Fibroblast of peridontal ligament (primary cell): ENCODE measurements around the gene TEX12.
"Not testable (repeated sequence)": the region's sequence is repeated elsewhere in the genome, so short reads cannot be mapped to it uniquely, and the experiment has no call there.

Experiments
- DNase-seq: peaks from one replicate; pipeline ENCODE4 v3.0.0-alpha.2; 2010; ENCODE audit errors: extremely low read depth

The TEX12 gene

DNA sequence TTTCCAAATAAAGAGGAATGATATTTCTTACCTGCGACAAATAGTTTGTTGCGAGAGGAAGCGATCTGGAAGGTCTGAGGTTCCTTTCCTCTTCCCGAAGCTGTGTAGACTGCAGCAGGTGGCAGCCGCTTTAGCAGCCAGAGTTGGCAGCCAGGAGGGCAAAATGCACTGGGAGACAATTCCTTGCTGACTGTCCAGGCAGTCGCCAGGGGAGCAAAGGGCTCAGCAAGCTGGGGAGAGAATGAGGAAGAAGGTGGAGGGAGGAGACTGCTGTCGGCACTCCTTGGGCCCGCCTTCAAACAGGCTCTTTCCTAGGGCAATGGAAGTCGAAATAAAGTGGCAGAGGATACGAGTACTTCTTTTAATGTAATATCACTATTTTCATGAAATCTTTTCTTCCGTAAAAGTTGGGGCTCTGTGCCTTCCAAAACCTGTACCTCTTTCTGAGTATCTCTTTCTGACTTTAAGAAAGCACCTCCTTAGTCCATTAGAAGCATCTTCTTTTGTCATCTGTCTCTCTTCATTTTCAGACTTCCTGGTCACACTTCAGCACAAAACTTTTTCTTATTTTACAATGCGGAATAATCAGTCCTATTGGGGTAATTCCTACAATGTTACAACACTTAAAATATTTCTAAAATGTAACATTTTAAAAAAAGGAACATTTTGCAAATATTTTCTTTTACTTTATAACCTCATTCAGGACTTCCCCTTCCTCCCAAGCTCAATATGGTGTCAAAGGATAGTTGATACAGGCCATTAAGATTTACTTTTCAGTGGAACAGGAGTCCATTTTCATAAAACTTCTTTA is 3.1 kb upstream of the TEX12 start, which contains the start of gene IL18:
Gene IL18 (minus strand): TSS at position 220 of the 811 bp plus-strand sequence. CDS start 9,041 bp downstream, outside the sequence.
- DNase-seq = no peak

DNA sequence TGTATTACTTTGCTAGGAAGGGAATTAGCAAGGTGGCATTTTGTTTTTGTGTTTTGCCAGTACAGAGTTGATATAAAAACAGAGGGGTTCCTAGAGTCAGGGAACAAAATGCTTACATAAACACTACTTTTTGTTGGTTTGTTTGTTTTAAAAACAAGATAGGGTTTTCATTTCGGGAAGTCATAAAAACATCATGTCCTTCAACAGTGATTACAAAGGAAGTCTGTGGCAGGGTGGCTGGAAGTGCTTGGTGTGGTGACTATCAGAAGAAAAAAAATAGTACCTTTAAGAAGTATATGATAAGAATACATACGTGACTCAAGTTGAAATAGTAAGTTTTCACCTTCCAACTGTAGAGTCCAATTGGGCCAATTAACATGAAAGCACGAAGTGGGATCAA is 2.1 kb upstream of the TEX12 start:
- DNase-seq = no peak

GRCh38 chr11:112166562-112166961 is 610 bp upstream of the TEX12 start:
- DNase-seq = no peak

- peak; percentile 16 for DNase-seq
Observed at GRCh38 chr11:112172362-112172994, 5.3 kb downstream of the TEX12 start.

- DNase-seq = no peak
Observed at GRCh38 chr11:112173152-112173551, 6.0 kb downstream of the TEX12 start.

DNA sequence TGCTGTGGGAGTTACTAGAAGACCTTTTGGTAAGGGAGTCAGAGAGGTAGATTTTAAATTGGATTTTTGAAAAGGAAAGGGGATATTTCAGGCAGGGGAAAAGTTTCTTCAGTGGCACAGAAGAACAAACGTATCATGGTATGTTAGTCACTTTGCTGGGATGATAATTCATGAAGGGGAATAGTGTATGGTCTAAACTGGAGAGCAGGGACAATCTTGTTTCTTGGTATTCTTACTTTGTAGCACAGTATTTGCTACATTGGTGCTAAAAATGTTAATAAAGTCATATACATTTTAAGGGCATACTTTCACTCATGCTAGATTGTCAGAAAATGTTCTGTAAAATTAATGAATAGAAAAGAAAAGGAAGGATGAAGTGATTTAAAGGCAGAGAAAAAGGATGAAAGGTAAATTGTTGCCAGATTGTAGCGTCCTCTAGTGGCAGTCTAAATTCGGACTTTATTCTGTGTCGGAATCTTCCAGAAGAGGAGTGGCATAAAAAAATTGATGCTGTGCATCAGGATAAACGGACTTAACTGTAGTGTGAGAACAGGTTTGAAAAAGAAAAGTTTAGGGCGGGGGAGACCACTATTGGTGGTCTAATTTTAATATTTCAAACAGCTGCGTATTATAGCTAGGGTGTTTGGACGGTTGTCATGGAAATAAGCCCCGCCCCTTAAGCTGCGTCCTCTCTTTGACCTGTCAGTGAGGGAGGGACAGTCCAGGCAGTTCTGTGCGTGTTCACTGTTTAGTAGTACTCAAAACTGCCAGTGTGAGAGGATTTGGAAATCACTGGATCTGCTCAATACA is 7.8 kb downstream of the TEX12 start, which contains the start of gene BCO2:
Gene BCO2 (plus strand): TSS at position 724 of the 810 bp plus-strand sequence. CDS start 90 bp downstream, outside the sequence.
- peak; percentile 77 for DNase-seq

DNA sequence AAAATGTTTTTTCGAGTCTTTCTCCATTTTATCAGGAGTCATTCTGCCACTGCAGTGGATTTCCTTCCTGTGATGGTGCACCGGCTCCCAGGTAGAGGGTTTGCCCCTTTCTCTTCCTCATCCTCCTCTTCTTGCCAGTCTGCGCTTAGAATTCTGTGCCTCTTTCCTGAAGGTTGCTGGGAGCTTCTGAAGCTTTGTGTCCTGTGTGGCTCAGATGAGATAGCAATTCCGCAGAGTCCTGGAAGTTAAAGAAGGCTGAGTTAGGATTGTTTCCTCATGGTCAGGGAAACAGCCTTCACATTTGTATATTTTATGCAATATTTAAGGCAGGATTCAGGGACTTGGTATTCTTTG is 8.4 kb downstream of the TEX12 start:
- peak; percentile 17 for DNase-seq

- DNase-seq = no peak
Observed at GRCh38 chr11:112176077-112176476, 8.9 kb downstream of the TEX12 start.

DNA sequence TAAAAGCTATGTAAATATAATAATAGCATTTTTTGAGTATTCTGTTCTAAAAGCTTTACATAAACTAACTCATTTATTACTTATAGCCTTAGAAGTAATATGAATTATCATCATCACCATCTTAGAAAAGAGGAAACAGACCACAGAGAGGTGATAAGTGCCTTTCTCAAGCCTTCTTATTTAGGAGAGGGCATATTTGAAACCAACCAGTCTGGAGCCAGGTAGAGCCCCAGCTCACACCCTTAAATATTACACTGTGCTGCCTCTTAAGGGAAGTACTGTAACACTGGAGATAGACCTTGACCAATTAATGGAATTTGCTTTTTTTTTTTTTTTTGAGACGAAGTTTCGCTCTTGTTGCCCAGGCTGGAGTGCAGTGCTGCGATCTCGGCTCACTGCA is 10.4 kb downstream of the TEX12 start:
- no peak for DNase-seq

GRCh38 chr11:112178428-112178827 is 11.3 kb downstream of the TEX12 start:
- no peak for DNase-seq

GRCh38 chr11:112178936-112179335 is 11.8 kb downstream of the TEX12 start:
- DNase-seq = no peak

DNA sequence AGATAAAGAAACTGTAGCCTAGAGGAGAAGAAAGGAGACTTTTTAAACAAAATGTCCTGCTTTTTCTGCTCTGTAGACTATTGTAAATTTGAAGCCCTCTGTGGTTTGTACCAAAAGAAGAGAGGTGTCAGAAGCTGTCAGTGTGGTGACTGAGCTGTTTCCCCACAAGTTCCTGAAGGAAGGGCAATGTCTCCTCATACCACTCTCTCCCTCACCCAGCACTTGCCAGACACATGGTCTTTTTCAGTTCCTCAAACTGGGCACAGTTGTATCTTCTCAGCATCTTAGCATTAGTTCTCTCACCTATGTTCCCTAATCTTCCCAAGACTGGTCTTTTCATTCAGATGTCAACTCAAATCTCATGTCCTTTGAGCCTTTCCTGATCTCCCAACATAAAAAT is 12.4 kb downstream of the TEX12 start:
- no peak for DNase-seq

DNA sequence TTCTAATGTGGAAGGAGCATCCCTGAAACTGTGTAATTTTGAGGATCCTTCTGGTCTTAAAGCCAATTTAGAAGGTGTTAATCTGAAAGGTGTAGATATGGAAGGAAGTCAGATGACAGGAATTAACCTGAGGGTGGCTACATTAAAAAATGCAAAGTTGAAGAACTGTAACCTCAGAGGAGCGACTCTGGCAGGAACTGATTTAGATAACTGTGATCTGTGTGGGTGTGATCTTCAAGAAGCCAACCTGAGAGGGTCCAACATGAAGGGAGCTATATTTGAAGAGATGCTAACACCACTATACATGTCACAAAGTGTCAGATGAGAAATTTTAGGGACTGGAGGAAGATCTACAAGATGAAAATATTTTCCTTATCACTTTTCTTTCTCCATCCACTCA is 15.7 kb downstream of the TEX12 start:
- DNase-seq = no peak

GRCh38 chr11:112185883-112186282 is 18.7 kb downstream of the TEX12 start:
- no peak for DNase-seq

DNA sequence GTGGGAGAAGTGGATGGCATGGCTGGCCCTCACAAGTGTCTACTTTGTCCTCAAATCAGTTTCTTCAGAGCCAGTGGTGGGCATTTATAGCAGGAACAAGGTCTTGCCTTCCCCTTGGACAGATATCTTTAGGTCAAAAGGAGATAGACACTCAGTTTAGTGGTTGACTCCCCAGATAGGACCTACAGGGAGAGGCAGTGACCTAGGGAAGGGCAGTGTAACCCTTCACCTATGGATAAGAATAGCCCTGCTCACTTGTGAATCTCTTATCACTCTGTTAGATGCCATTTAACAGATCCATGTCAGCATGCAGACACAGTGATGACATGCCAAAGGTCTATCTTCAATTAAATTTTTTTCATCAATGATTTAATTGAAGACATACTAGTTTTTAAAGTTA is 19.1 kb downstream of the TEX12 start:
- no peak for DNase-seq

DNA sequence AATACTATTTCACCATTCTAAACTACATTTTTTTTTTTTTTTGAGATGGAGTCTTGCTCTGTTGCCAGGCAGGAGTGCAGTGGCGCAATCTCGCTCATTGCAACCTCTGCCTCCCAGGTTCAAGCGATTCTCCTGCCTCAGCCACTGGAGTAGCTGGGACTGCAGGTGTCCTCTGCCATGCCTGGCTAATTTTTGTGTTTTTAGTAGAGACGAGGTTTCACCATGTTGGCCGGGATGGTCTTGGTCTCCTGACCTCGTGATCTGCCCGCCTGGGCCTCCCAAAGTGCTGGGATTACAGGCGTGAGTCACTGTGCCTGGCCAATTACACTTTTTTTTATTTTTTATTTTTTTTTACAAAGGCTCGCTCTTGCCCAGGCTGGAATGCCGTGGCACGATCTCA is 27.9 kb downstream of the TEX12 start:
- not testable (repeated sequence) for DNase-seq

DNA sequence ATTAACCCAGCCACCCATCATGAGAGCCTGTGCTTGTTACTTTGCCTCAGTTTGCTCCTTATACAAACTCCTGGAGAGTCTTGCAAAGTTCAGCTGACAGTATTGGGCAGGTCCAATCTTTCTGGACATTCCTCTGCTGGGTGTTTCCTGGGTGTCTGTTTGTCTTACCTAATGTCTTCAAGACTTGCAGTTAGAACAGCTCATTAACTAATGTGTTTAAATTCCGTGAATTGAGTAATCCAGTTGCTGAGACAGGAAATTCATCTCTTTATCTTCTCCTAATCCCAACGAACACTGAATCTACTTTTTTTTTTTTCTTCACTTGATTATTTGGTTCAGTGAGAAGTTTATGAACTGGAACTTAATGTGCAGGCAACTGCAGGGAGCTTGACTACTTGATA is 28.8 kb downstream of the TEX12 start:
- DNase-seq = no peak

- no peak for DNase-seq
Observed at GRCh38 chr11:112196519-112197087, 29.4 kb downstream of the TEX12 start.

- not testable (repeated sequence) for DNase-seq
Observed at GRCh38 chr11:112199101-112199500, 31.9 kb downstream of the TEX12 start.

DNA sequence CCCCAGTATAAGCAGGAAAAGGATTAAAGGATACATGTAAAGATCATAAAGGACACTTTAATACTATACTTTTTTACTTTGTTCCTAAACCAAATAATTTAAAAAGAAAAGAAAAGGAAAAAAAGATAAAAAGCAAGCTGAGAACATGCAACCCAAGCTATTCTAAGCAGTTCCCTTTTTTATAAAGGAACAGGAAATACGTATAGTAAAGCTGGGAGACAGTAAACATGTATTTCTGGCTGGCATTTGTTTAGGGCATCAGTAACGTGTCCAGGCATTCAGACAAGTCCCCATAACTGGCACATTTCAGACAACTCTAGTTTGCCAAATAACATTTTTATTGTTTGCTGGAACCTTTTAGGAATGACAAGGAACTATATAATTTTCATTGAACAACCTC is 33.1 kb downstream of the TEX12 start:
- DNase-seq = no peak

DNA sequence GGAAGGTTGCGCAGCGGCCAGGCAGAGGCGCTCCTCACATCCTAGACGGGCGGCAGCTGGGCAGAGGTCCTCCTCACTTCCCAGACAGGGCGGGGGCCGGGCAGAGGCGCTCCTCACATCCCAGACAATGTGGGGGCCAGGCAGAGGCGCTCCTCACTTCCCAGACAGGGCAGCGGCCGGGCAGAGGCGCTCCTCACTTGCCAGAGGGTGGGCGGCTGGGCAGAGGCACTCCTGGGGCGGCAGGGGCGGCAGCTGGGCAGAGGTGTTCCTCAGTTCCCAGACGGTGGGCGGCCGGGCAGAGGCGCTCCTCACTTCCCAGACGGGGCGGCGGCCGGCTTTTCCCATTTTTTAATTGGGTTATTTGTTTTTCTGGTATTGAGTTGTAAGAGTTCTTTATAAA is 38.9 kb downstream of the TEX12 start:
- no peak for DNase-seq

DNA sequence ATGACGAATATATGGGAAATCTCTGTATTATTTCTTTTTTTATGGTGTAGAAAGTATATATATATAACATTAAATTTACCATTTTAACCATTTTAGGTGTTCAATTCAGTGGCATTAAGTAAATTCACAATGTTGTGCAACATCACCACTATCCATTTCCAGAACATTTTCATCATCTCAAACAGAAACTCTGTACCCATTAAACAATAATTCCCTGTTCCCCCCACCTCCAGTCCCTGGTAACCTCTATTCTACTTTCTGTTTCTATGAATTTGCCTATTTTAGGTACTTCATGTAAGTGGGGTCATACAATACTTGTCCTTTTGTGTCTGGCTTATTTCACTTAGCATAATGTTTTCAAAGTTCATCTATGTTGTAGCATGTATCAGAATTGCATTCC is 43.7 kb downstream of the TEX12 start:
- no peak for DNase-seq
